Measurements from ENCODE around the gene GRIP1. TPM values are rescaled to one million over a fixed set of nuclear protein-coding genes. Genes with fewer than 3 reads are reported as not detected.

GRIP1 gene
- total and polyA plus RNA-seq, 2 donors (not counting 3 experiments of a cell fraction or from before 2014, with no cell fraction given) = 0.04 to 0.69 TPM

GRCh38 chr12:66636771-66637170 is 42.1 kb downstream of the GRIP1 start:
- Histone ChIP-seq H3K4me1 (ENCODE audit: control insufficient read depth, extremely low read depth, insufficient read depth, low read length) (peaks cover 7% of the 10 kb centered on the region), H3K9ac (replicated peaks; ENCODE audit: extremely low read depth, insufficient read depth, low read length) (no peak overlapping the region), H3K9me1 (replicated peaks; ENCODE audit: control insufficient read depth, extremely low read depth, insufficient read depth, low read length) (no peaks in the 10 kb centered on the region), H3K4me2 (ENCODE audit: insufficient read depth, low read length) (no peak overlapping the region), H3K79me2 (ENCODE audit: control insufficient read depth, insufficient read depth, low read length) (no peaks in the 10 kb centered on the region), H3K27me3 (ENCODE audit: control insufficient read depth in 2 of 2, insufficient read depth in 2 of 2, low read length in 2 of 2) (no peaks in the 10 kb centered on the region), H3K9me3 (replicated peaks; ENCODE audit: control insufficient read depth, insufficient read depth, low read length) (no peaks in the 10 kb centered on the region), H3K36me3 (ENCODE audit: control insufficient read depth in 2 of 2, extremely low read depth in 1 of 2, insufficient read depth in 2 of 2, low read length in 2 of 2) (no peaks in the 10 kb centered on the region), H4K20me1 (replicated peaks; ENCODE audit: control insufficient read depth, extremely low read depth, insufficient read depth, low read length) (no peaks in the 10 kb centered on the region), H3K27ac (ENCODE audit: insufficient read depth, low read depth, low read length) (no peak overlapping the region), H3K4me3 (replicated peaks in 1 of 3; ENCODE audit: insufficient read depth in 1 of 3, low read depth in 1 of 3, low read length in 3 of 3) (no peak overlapping the region), H2AFZ (ENCODE audit: low read depth, low read length) (no peak overlapping the region)
- DNase-seq (ENCODE audit: low read depth, low spot score) (no peak), FAIRE-seq (no peak)
- no TSS peak for BruUV-seq (replicated peaks)
- intact Hi-C loops (cut with micrococcal nuclease) (no loop called here), dilution Hi-C loops (cut with MboI; ENCODE audit: extremely low pct_ligation_motif_present, low sequenced_read_pairs) (no loop called here)
- CTCF ChIA-PET = interaction anchor here (1.1 kb wide), 1 partner anchor 26 kb away, joined by 3 read pairs; no protein-coding TSS in a partner anchor
- no peak for TF ChIP-seq MAX (IDR thresholded peaks at IDR 0.05; ENCODE audit: insufficient read depth, insufficient read length)
- TF ChIP-seq JUN (IDR thresholded peaks at IDR 0.05; ENCODE audit: borderline replicate concordance, insufficient read depth, insufficient read length, low read depth) = no peak
- TF ChIP-seq FOS (IDR thresholded peaks at IDR 0.05; ENCODE audit: borderline replicate concordance, insufficient read depth, low read length) = no peak
- POLR2A ChIA-PET = no interaction called here

GRCh38 chr12:66633676-66634075 is 45.2 kb downstream of the GRIP1 start:
- Histone ChIP-seq H2AFZ (ENCODE audit: low read depth, low read length) (peak overlapping the region; percentile 50), H3K27me3 (ENCODE audit: control insufficient read depth in 2 of 2, insufficient read depth in 2 of 2, low read length in 2 of 2) (no peaks in the 10 kb centered on the region), H3K4me2 (ENCODE audit: insufficient read depth, low read length) (peak overlapping the region; percentile 25), H3K36me3 (ENCODE audit: control insufficient read depth in 2 of 2, extremely low read depth in 1 of 2, insufficient read depth in 2 of 2, low read length in 2 of 2) (no peaks in the 10 kb centered on the region), H3K9ac (replicated peaks; ENCODE audit: extremely low read depth, insufficient read depth, low read length) (no peak overlapping the region), H3K27ac (ENCODE audit: insufficient read depth, low read depth, low read length) (no peak overlapping the region), H3K4me1 (ENCODE audit: control insufficient read depth, extremely low read depth, insufficient read depth, low read length) (peaks cover 7% of the 10 kb centered on the region), H3K9me1 (replicated peaks; ENCODE audit: control insufficient read depth, extremely low read depth, insufficient read depth, low read length) (no peaks in the 10 kb centered on the region), H4K20me1 (replicated peaks; ENCODE audit: control insufficient read depth, extremely low read depth, insufficient read depth, low read length) (no peaks in the 10 kb centered on the region), H3K9me3 (replicated peaks; ENCODE audit: control insufficient read depth, insufficient read depth, low read length) (no peaks in the 10 kb centered on the region), H3K79me2 (ENCODE audit: control insufficient read depth, insufficient read depth, low read length) (no peaks in the 10 kb centered on the region), H3K4me3 (replicated peaks in 1 of 3; ENCODE audit: insufficient read depth in 1 of 3, low read depth in 1 of 3, low read length in 3 of 3) (no peak overlapping the region)
- no peak for TF ChIP-seq CTCF (IDR thresholded peaks at IDR 0.05; ENCODE audit: extremely low read depth in 1 of 2, insufficient read depth in 1 of 2, low read depth in 1 of 2, low read length in 2 of 2)
- TF ChIP-seq FOS (IDR thresholded peaks at IDR 0.05; ENCODE audit: borderline replicate concordance, insufficient read depth, low read length) = no peak
- no peak for TF ChIP-seq MAX (IDR thresholded peaks at IDR 0.05; ENCODE audit: insufficient read depth, insufficient read length)
- no peak for TF ChIP-seq GATA2 (IDR thresholded peaks at IDR 0.05; ENCODE audit: insufficient read depth, insufficient read length, low read depth, low read length)
- dilution Hi-C loops (cut with MboI; ENCODE audit: extremely low pct_ligation_motif_present, low sequenced_read_pairs) = no loop called here
- POLR2A ChIA-PET = no interaction called here
- DNase-seq (ENCODE audit: low read depth, low spot score) (peak; percentile 57), FAIRE-seq (no peak)
- CTCF ChIA-PET = interaction anchor here (1.2 kb wide), 1 partner anchor 29 kb away, joined by 3 read pairs; no protein-coding TSS in a partner anchor
- BruUV-seq (replicated peaks) = no TSS peak
- intact Hi-C loops (cut with micrococcal nuclease) = no loop called here

Data from endothelial cell of umbilical vein (primary cell).